ENCODE data around the gene NAV2. TPM values are rescaled to one million over a fixed set of nuclear protein-coding genes. Genes with fewer than 3 reads are reported as not detected.

NAV2 gene
- total RNA-seq, 1 experiment from 2014 or later = 46.3 TPM

DNA sequence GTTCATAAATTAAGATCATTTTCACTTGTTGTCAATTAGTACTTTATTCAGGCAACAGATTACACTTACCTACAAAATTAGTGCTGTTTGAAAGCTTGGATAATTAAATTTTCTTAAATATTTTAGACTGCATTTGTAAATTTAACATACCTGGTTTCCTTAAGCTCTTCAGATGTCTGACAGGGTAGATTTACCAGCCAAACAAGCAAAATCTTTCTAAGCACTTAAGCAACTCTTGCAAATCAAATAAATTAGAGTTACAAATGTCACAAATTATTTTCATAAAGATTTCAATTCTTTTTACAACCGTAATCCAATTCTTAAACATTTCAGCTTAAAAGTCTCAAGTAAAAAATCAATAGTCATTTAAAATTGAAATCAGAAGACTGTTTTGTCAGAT, 317.8 kb downstream of the NAV2 start:
- Mint-ChIP-seq H3K36me3 (ENCODE audit: insufficient read depth in 1 of 3, low read depth in 3 of 3) (peaks cover 2 to 6% (median 2%) of the 10 kb centered on the region in 3 experiments; a peak in 6 of 7 replicates), H3K27ac (no peak overlapping the region), H3K9me3 (no peaks in the 10 kb centered on the region; a peak in 1 of 5 replicates), H3K27me3 (ENCODE audit: low read depth) (peaks cover 38% of the 10 kb centered on the region), H3K4me3 (no peak overlapping the region), H3K4me1 (peaks cover 77 to 85% of the 10 kb centered on the region in 2 experiments)
- Histone ChIP-seq H3K79me2 (ENCODE audit: insufficient read depth, low read length) (peaks cover 9% of the 10 kb centered on the region; the same call in 1 of the 2 replicates), H3K4ac (ENCODE audit: low read depth, low read length) (no peak overlapping the region), H3K14ac (ENCODE audit: insufficient read depth, low read length) (no peak overlapping the region), H2BK12ac (ENCODE audit: insufficient read length, low read depth, low read length) (no peak overlapping the region), H2BK15ac (ENCODE audit: low read depth, low read length) (no peak overlapping the region), H2BK5ac (ENCODE audit: insufficient read length, low read length) (no peak overlapping the region), H2AK5ac (ENCODE audit: insufficient read length, low read length) (no peak overlapping the region), H3K23me2 (ENCODE audit: insufficient read length, low read depth, low read length, poor library complexity, severe bottlenecking) (no peaks in the 10 kb centered on the region), H2AFZ (ENCODE audit: low read length) (no peak overlapping the region), H4K5ac (ENCODE audit: insufficient read length, low read depth, low read length) (no peak overlapping the region), H3K4me2 (ENCODE audit: insufficient read depth, insufficient read length, low read length) (no peak overlapping the region), H3K27ac (ENCODE audit: insufficient read length, low read depth, low read length) (no peak overlapping the region), H3K79me1 (ENCODE audit: insufficient read depth, low read depth, low read length, poor library complexity, severe bottlenecking) (no peaks in the 10 kb centered on the region), H3K23ac (ENCODE audit: insufficient read length, low read depth, low read length) (no peak overlapping the region), H3K27me3 (ENCODE audit: insufficient read depth, low read length) (no peaks in the 10 kb centered on the region; the same call in 1 of the 2 replicates), H3K18ac (ENCODE audit: insufficient read length, low read depth, low read length) (no peak overlapping the region), H3K4me1 (ENCODE audit: insufficient read depth, low read length) (peaks cover 41% of the 10 kb centered on the region), H4K91ac (ENCODE audit: insufficient read length, low read depth, low read length) (no peak overlapping the region), H2BK120ac (ENCODE audit: low read depth, low read length, poor library complexity, severe bottlenecking) (no peak overlapping the region), H3K9me3 (ENCODE audit: control insufficient read depth, low read depth, low read length) (no peaks in the 10 kb centered on the region), H3T11ph (ENCODE audit: low read length) (no peak overlapping the region), H2BK20ac (ENCODE audit: low read depth, low read length, poor library complexity, severe bottlenecking) (no peak overlapping the region), H3K9ac (ENCODE audit: extremely low read depth, insufficient read length, low read length) (no peak overlapping the region), H4K20me1 (ENCODE audit: control insufficient read depth, insufficient read depth, insufficient read length) (no peaks in the 10 kb centered on the region), H4K8ac (replicated peaks; ENCODE audit: insufficient read length, low read depth, low read length) (no peak overlapping the region), H3K56ac (ENCODE audit: insufficient read length, low read depth, low read length) (no peak overlapping the region)
- no peak for DNase-seq
- 100% methylated on average over 1 of the region's 1 CpG for WGBS (ENCODE audit: extremely low coverage, insufficient read length, low lambda C conversion rate)
- TF ChIP-seq, protein P1, sequence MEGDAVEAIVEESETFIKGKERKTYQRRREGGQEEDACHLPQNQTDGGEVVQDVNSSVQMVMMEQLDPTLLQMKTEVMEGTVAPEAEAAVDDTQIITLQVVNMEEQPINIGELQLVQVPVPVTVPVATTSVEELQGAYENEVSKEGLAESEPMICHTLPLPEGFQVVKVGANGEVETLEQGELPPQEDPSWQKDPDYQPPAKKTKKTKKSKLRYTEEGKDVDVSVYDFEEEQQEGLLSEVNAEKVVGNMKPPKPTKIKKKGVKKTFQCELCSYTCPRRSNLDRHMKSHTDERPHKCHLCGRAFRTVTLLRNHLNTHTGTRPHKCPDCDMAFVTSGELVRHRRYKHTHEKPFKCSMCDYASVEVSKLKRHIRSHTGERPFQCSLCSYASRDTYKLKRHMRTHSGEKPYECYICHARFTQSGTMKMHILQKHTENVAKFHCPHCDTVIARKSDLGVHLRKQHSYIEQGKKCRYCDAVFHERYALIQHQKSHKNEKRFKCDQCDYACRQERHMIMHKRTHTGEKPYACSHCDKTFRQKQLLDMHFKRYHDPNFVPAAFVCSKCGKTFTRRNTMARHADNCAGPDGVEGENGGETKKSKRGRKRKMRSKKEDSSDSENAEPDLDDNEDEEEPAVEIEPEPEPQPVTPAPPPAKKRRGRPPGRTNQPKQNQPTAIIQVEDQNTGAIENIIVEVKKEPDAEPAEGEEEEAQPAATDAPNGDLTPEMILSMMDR (conservative IDR thresholded peaks at IDR 0.05) = no peak
